HG02884 (cell line): ENCODE data around the gene C4BPA.

Experiments used
- ATAC-seq: cut with Tn5 transposase; IDR thresholded peaks from one replicate; pipeline ENCODE4 v1.9.1; 2021; ENCODE audit warnings: mild to moderate bottlenecking, moderate library complexity; ENCODE audit not compliant: unreplicated experiment

Gene C4BPA

GRCh38 chr1:207179036-207179435 is 75.0 kb downstream of the C4BPA start:
- ATAC-seq: no peak

- no peak for ATAC-seq
These were observed 77.8 kb downstream of the C4BPA start for GRCh38 chr1:207181847-207182246.

- no peak for ATAC-seq
These were observed 82.5 kb downstream of the C4BPA start for GRCh38 chr1:207186503-207186902.

- no peak for ATAC-seq
These were observed 84.9 kb downstream of the C4BPA start for GRCh38 chr1:207188901-207189300.

GRCh38 chr1:207191061-207191460 is 87.0 kb downstream of the C4BPA start:
- ATAC-seq: no peak

- no peak for ATAC-seq
These were observed 87.7 kb downstream of the C4BPA start for GRCh38 chr1:207191776-207192175.

- ATAC-seq: no peak
These were observed 90.2 kb downstream of the C4BPA start for GRCh38 chr1:207194197-207194596.
